GM06990 (cell line): ENCODE data around the gene CNOT11.
"Not testable (repeated sequence)": the region's sequence is repeated elsewhere in the genome, so short reads cannot be mapped to it uniquely, and the experiment has no call there.

Source experiments
- DNase-seq: peaks from one replicate; pipeline ENCODE4 v3.0.0-alpha.2; 2011; ENCODE audit not compliant: insufficient read length; ENCODE audit errors: extremely low read depth
- H3K27me3 ChIP-seq: replicated peaks from 2 replicates; pipeline ENCODE4 v1.6.0; 2011; ENCODE audit warnings: low read length; ENCODE audit not compliant: control insufficient read depth, insufficient read depth
- H3K36me3 ChIP-seq: 2 replicates; pipeline ENCODE4 v1.5.1; 2011; ENCODE audit warnings: low read length; ENCODE audit not compliant: control insufficient read depth, insufficient read depth
- H3K4me3 ChIP-seq: replicated peaks from 2 replicates; pipeline ENCODE4 v1.5.1; 2011; ENCODE audit warnings: low read depth, mild to moderate bottlenecking, control low read depth, low read length
- CTCF ChIP-seq: IDR thresholded peaks from 2 replicates; pipeline ENCODE4 v1.5.1; 2011; ENCODE audit warnings: low read length, control low read depth, mild to moderate bottlenecking, inconsistent platforms; ENCODE audit not compliant: insufficient read depth, poor library complexity, severe bottlenecking

CNOT11 gene

DNA sequence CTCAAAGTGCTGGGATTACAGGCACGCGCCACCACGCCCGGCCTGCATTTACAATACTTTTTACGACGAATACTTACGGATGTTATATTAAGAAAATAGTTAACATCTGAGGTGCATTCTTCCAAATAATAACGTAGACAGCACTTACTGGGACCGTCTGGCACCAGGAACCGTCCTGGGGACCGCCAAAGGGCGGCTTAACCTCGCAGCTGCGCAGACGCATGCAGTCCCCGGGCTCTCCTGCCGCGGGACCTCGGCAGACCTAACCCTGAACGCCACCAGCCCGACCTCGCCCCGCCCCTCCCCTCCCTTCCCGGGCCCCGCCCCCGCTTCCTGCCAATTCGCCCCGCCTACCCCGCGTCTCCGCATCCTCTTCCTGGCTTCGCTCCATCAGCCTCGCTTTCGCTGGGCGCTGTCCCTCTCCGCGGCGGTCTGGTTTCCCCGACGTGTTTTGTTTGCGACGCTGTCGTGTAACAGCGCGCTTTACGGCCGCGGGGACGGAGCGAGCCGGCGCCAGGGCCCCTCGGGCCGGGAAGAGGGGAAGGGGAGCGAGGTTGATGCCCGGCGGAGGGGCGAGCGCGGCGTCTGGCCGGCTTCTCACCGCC lies at the start of gene CNOT11:
CNOT11 (plus strand) TSS at position 479 of the 605 bp plus-strand sequence; CDS start at position 558, 79 bp downstream.
- Histone ChIP-seq H3K36me3 (no peaks in the 10 kb centered on the region), H3K27me3 (no peaks in the 10 kb centered on the region), H3K4me3 (peak within 1 kb of the TSS; percentile 87)
- DNase-seq, result peak; percentile 98
- no peak for TF ChIP-seq CTCF

DNA sequence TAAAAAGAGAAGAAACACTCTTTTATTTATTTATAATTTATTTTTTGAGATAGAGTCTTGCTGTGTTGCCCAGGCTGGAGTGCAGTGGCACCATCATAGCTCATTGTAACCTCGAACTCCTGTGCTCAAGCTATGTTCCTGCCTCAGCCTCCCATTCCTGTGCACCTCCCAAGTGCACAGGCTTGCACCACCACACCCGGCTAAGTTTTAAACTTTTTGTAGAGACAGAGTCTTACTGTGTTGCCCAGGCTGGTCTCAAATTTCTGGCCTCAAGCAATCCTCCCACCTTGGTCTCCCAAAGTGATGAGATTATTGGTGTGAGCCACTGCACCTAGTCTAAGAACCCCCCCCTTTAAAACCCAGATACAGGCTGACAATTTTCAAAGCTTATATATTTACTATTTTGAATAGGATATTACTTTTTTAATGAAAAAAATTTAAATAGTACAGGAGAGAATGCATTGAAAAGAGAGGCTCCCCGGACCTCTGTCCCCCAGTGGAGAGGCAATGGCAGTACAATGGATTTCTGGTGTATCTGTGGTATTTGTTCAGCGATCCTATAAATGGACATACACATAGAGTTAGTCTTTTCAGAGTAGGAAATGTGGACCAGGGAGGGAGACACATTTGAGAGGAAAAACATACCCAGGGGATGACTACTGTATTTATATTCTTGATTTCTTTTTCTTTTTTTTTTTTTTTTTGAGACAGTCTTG lies 48.1 kb upstream of the CNOT11 start:
- no peak for TF ChIP-seq CTCF
- H3K4me3 ChIP-seq, result no peak overlapping the region
- no peaks in the 10 kb centered on the region for H3K36me3 ChIP-seq
- H3K27me3 ChIP-seq, result no peaks in the 10 kb centered on the region
- DNase-seq, result no peak

- peak; percentile 29 for TF ChIP-seq CTCF
- no peaks in the 10 kb centered on the region for H3K36me3 ChIP-seq
These were observed 46.9 kb upstream of the CNOT11 start for GRCh38 chr2:101205521-101206479.

DNA sequence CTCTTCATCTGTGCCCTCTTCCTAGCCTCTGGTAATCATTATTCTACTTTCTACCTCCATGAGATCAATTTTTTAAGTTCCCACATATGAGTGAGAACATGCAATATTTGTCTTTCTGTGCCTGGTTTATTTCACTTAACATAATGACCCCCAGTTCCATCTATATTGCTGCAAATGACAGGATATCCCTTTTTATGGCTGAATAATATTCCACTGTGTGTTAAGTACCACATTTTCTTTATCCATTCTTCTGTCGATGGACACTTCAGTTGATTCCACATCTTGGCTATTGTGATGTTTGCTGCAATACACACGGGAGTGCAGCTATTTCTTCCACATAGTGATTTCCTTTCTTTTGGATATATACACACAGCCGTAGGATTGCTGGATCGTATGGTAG lies 43.9 kb upstream of the CNOT11 start:
- Histone ChIP-seq H3K4me3 (no peak overlapping the region), H3K27me3 (no peaks in the 10 kb centered on the region), H3K36me3 (no peaks in the 10 kb centered on the region)
- no peak for DNase-seq
- TF ChIP-seq CTCF, result no peak

More at GRCh38 chr2:101205521-101206479, 46.9 kb upstream of the CNOT11 start:
- Histone ChIP-seq H3K27me3 (no peaks in the 10 kb centered on the region), H3K4me3 (no peak overlapping the region)
- DNase-seq, result no peak

DNA sequence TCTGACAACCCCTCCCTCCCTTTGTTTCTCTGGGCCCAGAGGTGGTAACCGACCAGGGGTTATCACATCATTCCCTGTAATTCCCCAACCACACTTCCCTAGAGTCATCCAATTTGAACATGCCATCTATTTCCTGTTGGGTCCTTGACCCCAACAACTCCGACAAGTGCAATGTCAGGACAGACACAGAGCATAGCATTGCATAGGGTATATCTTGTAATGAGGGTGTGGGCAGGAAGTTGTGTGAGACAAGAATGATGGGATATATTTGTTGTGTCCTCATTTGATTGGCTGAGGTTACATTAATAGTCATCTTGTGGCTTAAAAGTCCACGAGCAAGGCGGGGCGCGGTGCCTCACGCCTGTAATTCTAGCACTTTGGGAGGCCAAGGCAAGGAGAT lies 33.4 kb upstream of the CNOT11 start:
- H3K27me3 ChIP-seq, result no peaks in the 10 kb centered on the region
- no peaks in the 10 kb centered on the region for H3K36me3 ChIP-seq
- TF ChIP-seq CTCF, result no peak
- no peak for DNase-seq
- no peak overlapping the region for H3K4me3 ChIP-seq

DNA sequence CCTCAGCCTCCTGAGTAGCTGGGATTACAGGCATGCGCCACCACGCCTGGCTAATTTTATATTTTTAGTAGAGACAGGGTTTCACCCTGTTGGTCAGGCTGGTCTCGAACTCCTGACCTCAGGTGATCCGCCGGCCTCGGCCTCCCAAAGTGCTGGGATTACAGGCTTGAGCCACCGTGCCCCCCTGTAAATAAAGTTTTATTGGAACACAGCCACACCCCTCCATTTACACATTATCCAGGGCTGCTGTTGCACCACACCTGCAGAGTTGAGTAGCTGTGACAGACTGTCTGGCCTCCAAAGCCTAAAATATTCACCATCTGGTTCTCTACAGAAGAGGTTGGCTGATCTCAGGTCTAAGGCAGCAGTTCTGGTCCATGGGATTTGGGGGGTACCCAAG lies 32.6 kb upstream of the CNOT11 start:
- not testable (repeated sequence) for H3K36me3 ChIP-seq, DNase-seq, H3K27me3 ChIP-seq, H3K4me3 ChIP-seq
